Measurements from ENCODE around the gene SEC61G.

SEC61G gene

DNA sequence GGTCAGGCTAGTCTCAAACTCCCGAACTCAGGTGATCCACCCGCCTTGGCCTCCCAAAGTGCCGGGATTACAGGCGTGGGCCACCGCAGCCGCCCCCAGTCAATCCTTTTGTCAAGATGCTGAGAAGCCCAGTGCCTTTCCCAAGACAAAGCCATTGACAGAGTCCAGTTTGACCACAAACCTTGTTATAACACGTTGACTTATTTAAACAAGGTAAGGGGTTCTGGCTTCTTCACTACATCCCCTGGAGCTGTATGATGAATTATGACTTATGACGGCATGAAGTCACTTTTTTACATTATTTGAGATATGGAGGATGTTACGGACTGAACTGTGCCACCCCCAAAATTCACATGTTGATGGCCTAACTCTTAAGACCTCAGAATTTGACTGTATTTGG, 5.8 kb upstream of the SEC61G start:
- no peak for DNase-seq (ENCODE audit: low read depth in 3 of 3)

DNA sequence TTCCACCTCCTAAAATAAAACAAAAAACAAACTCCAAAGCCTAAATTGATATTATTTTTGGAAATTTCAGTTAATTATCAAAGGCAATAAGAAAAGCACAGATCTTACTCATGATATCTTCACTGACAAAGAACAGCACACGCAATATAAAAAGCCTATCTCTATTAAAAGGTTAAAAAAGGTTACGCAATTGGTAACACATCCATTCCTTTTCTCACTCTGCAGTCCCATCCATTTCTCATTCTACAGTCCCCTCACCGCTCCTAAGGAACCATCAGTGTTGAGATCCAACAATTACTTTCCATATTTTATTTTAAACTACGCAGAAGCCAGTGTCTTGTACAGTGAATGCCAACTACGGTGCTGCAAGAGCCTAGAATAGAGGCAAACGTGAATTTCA, 1.3 kb downstream of the SEC61G start:
- DNase-seq (ENCODE audit: low read depth in 3 of 3) = no peak

DNA sequence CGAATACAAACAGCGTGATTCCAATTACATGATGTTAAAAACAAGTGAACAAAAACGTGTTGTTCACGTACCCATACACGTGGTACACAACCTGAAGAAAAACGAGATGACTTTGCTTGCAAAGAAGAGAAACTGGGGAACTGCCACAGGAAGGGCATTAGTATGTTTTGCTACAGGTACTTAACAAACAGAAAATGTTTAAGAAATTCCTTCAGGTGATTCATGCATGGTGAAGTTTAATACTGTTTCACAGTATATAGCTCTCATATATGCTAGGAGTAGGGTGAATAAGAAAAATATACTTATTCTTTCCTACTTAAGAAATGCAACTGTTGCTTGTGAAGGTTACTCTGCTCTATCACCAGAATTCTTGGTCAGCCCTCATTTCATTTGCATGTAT, 9.8 kb downstream of the SEC61G start:
- DNase-seq (ENCODE audit: low read depth in 3 of 3) = no peak

DNA sequence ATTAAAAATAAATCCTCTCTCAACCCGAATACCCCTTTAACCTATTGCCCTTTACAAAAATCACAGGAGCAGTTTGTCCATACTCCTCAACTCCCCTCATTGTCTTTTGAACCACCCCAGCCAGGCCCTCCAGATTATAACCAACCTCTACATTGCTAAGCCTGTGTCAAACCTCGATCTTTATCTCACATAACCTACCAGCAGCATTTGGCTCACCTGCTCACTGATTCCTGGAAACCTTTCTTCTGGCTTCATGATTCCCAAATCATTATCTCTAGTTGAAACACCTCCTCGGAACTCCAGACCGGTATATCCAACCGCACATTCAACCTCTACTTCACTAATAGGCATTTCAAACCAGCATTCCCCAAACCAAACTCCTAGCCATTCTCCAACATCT, 11.8 kb downstream of the SEC61G start:
- DNase-seq (ENCODE audit: low read depth in 3 of 3) = no peak

GRCh38 chr7:54743580-54743979, 15.4 kb downstream of the SEC61G start:
- DNase-seq (ENCODE audit: low read depth in 3 of 3) = no peak

DNA sequence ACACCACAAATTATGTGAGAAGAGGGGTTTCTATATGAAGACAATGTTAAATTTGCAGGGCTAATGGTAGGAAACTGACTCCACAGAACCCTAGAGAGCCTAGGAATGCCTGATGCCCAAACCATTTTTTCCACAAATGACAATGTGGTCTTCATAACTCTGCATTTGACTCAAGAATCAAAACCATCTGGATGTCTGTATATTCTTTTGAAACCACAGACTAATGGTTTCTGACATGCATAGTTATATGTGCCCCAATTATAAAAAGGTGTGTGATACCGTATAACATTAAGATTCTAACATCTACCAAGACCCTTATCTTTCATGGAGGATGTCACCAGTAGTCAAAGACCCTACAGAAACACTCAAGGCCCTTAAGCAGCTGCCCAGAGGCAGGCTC, 20.3 kb downstream of the SEC61G start:
- DNase-seq (ENCODE audit: low read depth in 3 of 3) = no peak

DNA sequence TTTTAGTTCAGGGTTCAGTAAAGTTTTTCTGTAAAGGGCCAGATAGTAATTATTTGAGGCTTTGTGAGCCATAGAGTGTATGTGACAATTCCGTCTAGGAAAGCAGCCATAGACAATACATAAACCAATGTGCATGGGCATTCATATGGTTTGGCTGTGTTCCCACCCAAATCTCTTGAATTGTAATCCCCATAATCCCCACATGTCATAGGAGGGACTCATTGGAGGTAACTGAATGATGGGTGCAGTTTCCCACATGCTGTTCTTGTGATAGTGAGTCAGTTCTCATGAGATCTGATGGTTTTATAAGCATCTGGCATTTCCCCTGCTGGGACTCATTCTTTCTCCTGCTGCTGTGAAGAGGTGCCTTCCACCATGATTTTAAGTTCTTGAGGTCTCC, 29.9 kb downstream of the SEC61G start:
- no peak for DNase-seq (ENCODE audit: low read depth in 3 of 3)

DNA sequence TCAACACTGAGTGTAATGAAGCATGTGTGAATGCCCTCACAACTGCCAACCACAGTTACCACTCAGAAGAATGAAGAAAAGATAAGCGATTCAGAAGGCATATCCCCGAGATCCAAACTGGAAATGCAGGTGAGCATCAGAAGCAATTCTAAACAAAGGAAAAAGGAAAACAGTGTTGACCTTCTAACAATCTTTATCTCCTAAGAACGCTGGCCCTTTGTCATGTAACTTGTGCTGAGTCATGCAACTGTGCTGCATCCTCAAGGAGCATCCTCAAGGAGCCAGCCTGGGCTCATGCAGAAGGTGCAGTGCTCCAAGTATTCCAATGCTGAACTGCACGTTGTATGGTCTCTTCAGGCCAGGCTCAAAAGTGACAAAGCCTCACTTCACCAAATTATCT, 30.6 kb downstream of the SEC61G start:
- DNase-seq (ENCODE audit: low read depth in 3 of 3) = no peak

DNA sequence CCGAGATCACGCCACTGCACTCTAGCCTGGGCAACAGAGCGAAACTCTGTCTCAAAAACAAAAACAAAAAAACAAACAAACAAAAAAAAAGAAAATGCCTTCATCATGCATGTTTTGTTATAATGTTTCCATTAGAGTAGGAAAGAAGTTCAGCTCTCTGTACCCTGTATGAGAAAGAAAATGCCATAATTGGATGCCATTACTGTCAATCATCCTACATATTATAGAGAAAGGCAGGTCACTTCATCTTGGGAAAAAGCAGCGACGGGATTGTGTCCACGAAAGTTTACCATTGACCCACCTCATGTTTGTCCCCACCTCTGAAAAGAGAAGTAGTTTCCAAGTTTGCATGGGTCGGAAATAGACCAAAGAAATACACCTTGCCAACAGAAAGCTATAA, 33.8 kb downstream of the SEC61G start:
- no peak for DNase-seq (ENCODE audit: low read depth in 3 of 3)

GRCh38 chr7:54722502-54722901, 36.5 kb downstream of the SEC61G start:
- DNase-seq (ENCODE audit: low read depth in 3 of 3) = no peak

GRCh38 chr7:54722026-54722425, 37.0 kb downstream of the SEC61G start:
- DNase-seq (ENCODE audit: low read depth in 3 of 3) = no peak

DNA sequence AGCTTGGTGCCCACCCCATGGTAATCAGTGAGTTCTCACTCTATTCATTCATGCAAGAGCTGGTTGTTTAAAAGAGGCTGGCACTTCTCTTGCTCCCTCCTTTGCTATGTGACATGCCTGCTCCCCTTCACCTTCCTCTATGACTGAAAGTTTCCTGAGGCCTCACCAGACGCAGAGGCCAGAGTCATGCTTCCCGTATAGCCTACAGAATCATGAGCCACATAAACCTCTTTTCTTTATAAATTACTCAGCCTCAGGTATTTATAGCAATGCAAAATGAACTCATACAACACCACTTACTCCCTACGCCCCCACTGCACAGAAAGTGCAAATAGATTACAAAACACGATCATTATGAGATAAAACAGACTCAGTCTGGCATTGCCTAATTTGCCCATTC, 39.0 kb downstream of the SEC61G start:
- no peak for DNase-seq (ENCODE audit: low read depth in 3 of 3)

DNA sequence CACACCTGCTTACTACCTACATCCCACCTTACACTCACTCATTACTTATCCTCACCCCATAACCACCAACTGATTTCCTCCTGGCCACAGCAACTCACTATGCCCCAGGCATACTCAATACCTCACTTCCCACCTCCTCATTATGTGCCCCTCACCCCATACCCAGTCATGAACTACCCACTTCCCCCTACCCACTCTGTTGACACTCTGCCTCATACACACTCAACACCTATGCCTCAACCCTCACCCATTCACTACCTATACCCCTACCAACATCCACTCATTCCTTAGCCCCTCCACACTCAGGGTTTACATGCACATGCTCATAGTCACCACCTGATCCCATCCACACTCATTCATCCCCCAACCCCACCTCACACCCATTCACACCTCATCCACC, 39.6 kb downstream of the SEC61G start:
- no peak for DNase-seq (ENCODE audit: low read depth in 3 of 3)

GRCh38 chr7:54712820-54713219, 46.2 kb downstream of the SEC61G start:
- no peak for DNase-seq (ENCODE audit: low read depth in 3 of 3)

DNA sequence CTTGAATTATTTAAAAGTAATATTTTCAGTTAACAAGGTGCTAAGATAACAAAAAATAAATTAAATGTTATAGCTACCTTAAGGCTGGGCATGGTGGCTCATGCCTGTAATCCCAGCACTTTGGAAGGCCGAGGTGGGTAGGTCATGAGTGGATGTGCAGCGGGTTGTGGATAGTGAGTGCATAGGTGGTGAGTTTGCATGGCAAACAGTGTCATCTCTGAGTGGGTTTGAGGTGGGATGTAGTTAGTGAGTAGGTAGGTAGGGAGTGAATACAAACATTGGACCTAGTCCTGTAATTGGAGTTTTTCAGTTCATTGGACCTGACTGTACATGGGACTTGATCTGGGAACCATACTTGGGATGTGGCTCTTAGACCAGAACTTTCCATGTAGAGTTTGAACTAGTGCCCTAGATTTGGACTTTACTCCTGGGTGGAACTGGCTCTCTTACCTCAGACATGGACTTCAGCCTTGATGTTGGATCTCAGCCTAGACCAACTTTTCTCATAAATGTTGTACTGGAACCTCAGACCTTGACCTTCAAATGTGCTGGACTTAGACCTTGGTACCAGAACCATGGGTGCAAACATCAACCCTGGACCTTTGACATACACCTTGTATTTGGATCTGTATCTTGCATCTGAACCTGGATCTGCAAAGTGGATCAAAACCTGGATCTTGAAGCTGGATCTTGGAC, 47.0 kb downstream of the SEC61G start:
- DNase-seq (ENCODE audit: low read depth in 3 of 3) = no peak

DNA sequence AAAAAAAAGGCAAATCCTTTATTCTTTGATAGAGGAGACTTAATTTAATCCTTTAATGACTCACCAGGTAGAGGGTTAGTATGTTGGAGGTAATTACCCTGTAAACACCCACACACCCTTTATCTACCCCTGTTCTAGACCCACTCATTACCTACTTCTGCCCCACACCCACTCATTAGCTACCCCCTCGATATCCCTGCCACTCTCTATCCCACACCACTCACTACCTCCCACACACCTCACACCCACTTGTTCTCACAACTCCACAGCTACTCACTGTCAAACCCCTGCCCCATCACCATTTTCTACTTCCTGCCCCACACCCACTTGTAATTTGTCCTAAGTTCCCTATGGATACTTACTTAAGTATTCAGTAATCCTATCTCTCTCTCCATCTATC, 49.7 kb downstream of the SEC61G start:
- no peak for DNase-seq (ENCODE audit: low read depth in 3 of 3)

- no peak for DNase-seq (ENCODE audit: low read depth in 3 of 3)
These were observed 53.6 kb downstream of the SEC61G start for GRCh38 chr7:54705436-54705835.

- no peak for DNase-seq (ENCODE audit: low read depth in 3 of 3)
These were observed 54.2 kb downstream of the SEC61G start for GRCh38 chr7:54704851-54705250.

Data from stimulated activated CD4-positive, alpha-beta T cell treated with anti-CD3 and anti-CD28 coated beads, TNF-alpha, amount 100 ng/mL, for 48 hours (primary cell).